ENCODE measurements around the gene PPP5C. TPM values are rescaled to one million over a fixed set of nuclear protein-coding genes. Genes with fewer than 3 reads are reported as not detected.
A peak's percentile ranks its signal among the peaks of the same experiment; 100 is the strongest.

The PPP5C gene
- polyA plus RNA-seq, 3 donors, result 9.9 to 76.3 (median 12.6) TPM

- H3K27me3 ChIP-seq (ENCODE audit: control insufficient read depth in 2 of 2, insufficient read depth in 2 of 2, low read length in 2 of 2), result peaks cover 11 to 32% of the 10 kb centered on the region in 2 donors
- no peak overlapping the region for H3K27ac ChIP-seq (ENCODE audit: low read depth in 1 of 2, low read length in 2 of 2)
- Mint-ChIP-seq H3K36me3 (no peaks in the 10 kb centered on the region), H3K4me3 (peak overlapping the region in 1 of 2 donors; percentile 55), H3K9me3 (peaks cover 0 to 6% (median 3%) of the 10 kb centered on the region in 7 donors), H3K27ac (no peak overlapping the region), H3K27me3 (ENCODE audit: low read depth in 3 of 3) (peaks cover 27 to 61% (median 45%) of the 10 kb centered on the region in 3 donors), H3K4me1 (peaks cover 14% of the 10 kb centered on the region)
- H3K36me3 ChIP-seq (replicated peaks in 1 of 2; ENCODE audit: control insufficient read depth in 1 of 2, insufficient read depth in 2 of 2, low read length in 2 of 2), result no peaks in the 10 kb centered on the region
- intact Hi-C loops (cut with micrococcal nuclease), result no loop called here
- no peak for TF ChIP-seq CTCF (IDR thresholded peaks at IDR 0.05)
- H3K4me1 ChIP-seq (ENCODE audit: control insufficient read depth in 1 of 2, insufficient read depth in 2 of 2, low read length in 2 of 2), result peaks cover 10% of the 10 kb centered on the region in 2 donors
- H3K9ac ChIP-seq (ENCODE audit: insufficient read depth, low read length, poor library complexity, severe bottlenecking), result no peak overlapping the region
- H3K4me3 ChIP-seq (replicated peaks in 1 of 3; ENCODE audit: low read depth in 2 of 3, low read length in 3 of 3), result no peak overlapping the region
- DNase-seq, result no peak
- H3K79me2 ChIP-seq (ENCODE audit: insufficient read depth, low read length), result no peaks in the 10 kb centered on the region
- H4K20me1 ChIP-seq (ENCODE audit: insufficient read depth, low read length), result no peaks in the 10 kb centered on the region
- no peak overlapping the region for H2AFZ ChIP-seq (ENCODE audit: insufficient read depth, low read depth, low read length, poor library complexity, severe bottlenecking)
- peaks cover 0 to 4% of the 10 kb centered on the region in 2 donors for H3K9me3 ChIP-seq (replicated peaks in 1 of 2; ENCODE audit: control insufficient read depth in 1 of 2, insufficient read depth in 1 of 2, low read length in 2 of 2)
- H3K4me2 ChIP-seq (replicated peaks; ENCODE audit: extremely low read depth, low read length, poor library complexity, severe bottlenecking), result no peak overlapping the region
- 0% methylated on average over 1 of the region's 7 CpGs for WGBS (ENCODE audit: insufficient coverage)
Observed at GRCh38 chr19:46298479-46299003, 48.3 kb upstream of the PPP5C start.

GRCh38 chr19:46299004-46299509 is 47.8 kb upstream of the PPP5C start:
- H3K36me3 ChIP-seq (replicated peaks in 1 of 2; ENCODE audit: control insufficient read depth in 1 of 2, insufficient read depth in 2 of 2, low read length in 2 of 2), result no peaks in the 10 kb centered on the region
- no peaks in the 10 kb centered on the region for H3K79me2 ChIP-seq (ENCODE audit: insufficient read depth, low read length)

More at GRCh38 chr19:46299004-46299509, 47.8 kb upstream of the PPP5C start:
- Histone ChIP-seq H2AFZ (ENCODE audit: insufficient read depth, low read depth, low read length, poor library complexity, severe bottlenecking) (peak overlapping the region; percentile 29), H4K20me1 (ENCODE audit: insufficient read depth, low read length) (no peaks in the 10 kb centered on the region), H3K9ac (ENCODE audit: insufficient read depth, low read length, poor library complexity, severe bottlenecking) (no peak overlapping the region), H3K27me3 (ENCODE audit: control insufficient read depth in 2 of 2, insufficient read depth in 2 of 2, low read length in 2 of 2) (peaks cover 11 to 32% of the 10 kb centered on the region in 2 donors), H3K4me2 (replicated peaks; ENCODE audit: extremely low read depth, low read length, poor library complexity, severe bottlenecking) (peak overlapping the region; percentile 10), H3K4me3 (replicated peaks in 1 of 3; ENCODE audit: low read depth in 2 of 3, low read length in 3 of 3) (no peak overlapping the region), H3K9me3 (replicated peaks in 1 of 2; ENCODE audit: control insufficient read depth in 1 of 2, insufficient read depth in 1 of 2, low read length in 2 of 2) (peaks cover 0 to 6% of the 10 kb centered on the region in 2 donors), H3K4me1 (ENCODE audit: control insufficient read depth in 1 of 2, insufficient read depth in 2 of 2, low read length in 2 of 2) (peaks cover 10% of the 10 kb centered on the region in 2 donors), H3K27ac (ENCODE audit: low read depth in 1 of 2, low read length in 2 of 2) (no peak overlapping the region)
- DNase-seq, result no peak
- no peak for TF ChIP-seq CTCF (IDR thresholded peaks at IDR 0.05)
- intact Hi-C loops (cut with micrococcal nuclease), result no loop called here
- Mint-ChIP-seq H3K4me1 (peaks cover 14% of the 10 kb centered on the region), H3K27me3 (ENCODE audit: low read depth in 3 of 3) (peaks cover 27 to 61% (median 47%) of the 10 kb centered on the region in 3 donors), H3K27ac (no peak overlapping the region), H3K9me3 (peaks cover 2 to 8% (median 6%) of the 10 kb centered on the region in 7 donors), H3K4me3 (peak overlapping the region in 1 of 2 donors; percentile 55), H3K36me3 (no peaks in the 10 kb centered on the region)
- WGBS (ENCODE audit: insufficient coverage), result 0% methylated on average over 3 of the region's 11 CpGs
